HS-5 (cell line): ENCODE measurements around the gene FETUB.

Experiments used
- DNase-seq: peaks from one replicate; pipeline ENCODE4 v3.0.0-alpha.2; 2012; ENCODE audit warnings: low read depth

Gene FETUB

GRCh38 chr3:186635532-186635931 is 4.7 kb upstream of the FETUB start:
- no peak for DNase-seq

DNA sequence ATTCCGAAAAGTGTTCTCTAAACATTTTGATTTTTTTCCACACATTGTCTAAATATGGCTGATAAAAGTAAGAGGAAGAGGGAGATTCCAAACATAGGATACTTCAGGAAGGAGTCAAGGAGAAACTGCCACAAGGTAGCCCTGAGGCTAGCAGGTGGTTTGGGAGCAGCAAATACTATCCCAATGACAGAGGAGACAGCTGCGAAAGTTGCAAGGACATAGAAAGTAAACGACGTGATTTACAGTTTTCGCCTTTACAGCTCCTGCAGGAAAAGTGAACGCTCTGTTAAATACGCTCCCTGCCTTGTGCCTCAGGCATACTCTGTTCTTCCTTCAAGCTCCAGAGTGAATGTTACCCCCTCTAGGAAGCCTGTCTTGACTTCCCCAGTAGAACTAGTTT is 3.7 kb upstream of the FETUB start:
- no peak for DNase-seq

DNA sequence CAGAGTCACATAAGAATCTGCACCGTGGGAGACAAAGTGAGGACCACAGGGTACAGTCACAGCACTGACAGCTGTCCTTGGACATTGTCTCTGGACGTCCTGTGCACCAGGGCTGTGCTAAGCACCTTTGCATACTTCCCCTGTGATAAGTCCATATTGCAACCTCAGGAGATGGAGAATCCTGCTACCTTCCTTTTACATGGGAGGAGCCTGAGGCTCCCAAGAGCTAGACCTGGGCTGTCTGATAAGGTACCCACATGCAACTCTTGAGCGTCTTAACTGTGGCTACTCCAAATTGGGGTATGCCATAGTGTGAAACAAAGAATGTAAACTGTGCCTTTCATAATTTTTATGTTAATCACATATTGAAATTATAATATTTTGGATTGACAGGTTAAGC is 2.5 kb upstream of the FETUB start:
- DNase-seq, result no peak

DNA sequence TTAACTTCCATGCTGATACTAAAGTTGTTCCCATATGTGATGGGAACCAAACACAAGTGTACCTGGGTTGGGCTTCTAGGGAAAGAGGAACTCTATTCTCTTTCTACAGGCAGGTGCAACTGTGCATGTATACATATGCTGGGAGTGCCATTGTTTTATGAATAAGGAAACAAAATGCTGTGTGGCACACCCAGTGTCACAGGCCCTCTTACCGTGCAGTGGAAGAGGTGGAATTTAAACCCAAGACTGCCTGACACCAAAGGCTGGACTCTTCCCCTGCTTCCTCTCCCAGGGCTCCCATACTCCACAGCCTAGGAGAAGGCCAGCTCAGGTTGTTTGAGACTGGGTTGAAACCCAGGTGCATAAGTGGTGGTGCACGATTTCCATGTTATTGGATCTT is 1.9 kb upstream of the FETUB start:
- DNase-seq, result no peak

- no peak for DNase-seq
Observed at GRCh38 chr3:186640473-186640818, 247 bp downstream of the FETUB start.

GRCh38 chr3:186640929-186641328 is 730 bp downstream of the FETUB start:
- no peak for DNase-seq

- no peak for DNase-seq
Observed at GRCh38 chr3:186642014-186642413, 1.8 kb downstream of the FETUB start.

- no peak for DNase-seq
Observed at GRCh38 chr3:186643493-186643892, 3.3 kb downstream of the FETUB start.

GRCh38 chr3:186644683-186645082 is 4.5 kb downstream of the FETUB start:
- no peak for DNase-seq

- no peak for DNase-seq
Observed at GRCh38 chr3:186646106-186646505, 5.9 kb downstream of the FETUB start.

DNA sequence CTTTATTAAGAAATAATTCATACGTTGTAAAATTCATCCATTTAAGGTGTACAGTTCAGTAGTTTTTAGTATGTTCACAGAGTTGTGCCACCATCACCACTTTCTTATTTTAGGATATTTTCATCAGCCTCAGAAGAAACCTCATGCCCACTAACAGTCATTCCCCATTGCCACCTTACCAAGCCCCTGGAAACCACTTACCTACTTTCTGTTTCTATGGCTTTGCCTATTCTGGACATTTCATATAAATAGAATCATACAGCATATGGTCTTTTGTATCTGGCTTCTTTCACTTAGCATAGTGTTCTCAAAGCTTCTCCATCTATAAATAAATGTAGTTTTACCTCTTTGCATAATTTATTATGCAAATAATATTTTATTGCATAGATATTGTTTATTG is 6.6 kb downstream of the FETUB start:
- DNase-seq, result no peak

DNA sequence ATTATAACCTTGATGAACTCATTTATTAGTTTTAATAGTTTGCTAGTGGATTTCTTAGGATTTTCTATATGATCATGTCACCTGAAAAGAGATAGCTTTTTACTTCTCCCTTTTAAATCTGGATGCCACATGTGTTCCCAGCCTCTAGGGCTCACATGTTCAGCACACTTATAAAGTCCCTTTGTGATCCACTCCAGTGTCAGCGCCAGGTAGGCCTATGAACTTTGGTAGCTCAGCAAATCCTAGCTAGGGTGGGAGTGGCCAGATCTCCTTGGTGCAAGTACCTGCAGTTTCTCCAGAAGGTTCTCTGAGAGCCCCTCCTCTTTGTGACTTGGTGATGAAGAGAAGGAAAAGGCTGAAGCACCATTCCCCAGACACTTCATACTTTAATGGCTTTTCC is 8.7 kb downstream of the FETUB start:
- DNase-seq, result no peak

GRCh38 chr3:186651678-186652215 is 11.5 kb downstream of the FETUB start:
- no peak for DNase-seq

DNA sequence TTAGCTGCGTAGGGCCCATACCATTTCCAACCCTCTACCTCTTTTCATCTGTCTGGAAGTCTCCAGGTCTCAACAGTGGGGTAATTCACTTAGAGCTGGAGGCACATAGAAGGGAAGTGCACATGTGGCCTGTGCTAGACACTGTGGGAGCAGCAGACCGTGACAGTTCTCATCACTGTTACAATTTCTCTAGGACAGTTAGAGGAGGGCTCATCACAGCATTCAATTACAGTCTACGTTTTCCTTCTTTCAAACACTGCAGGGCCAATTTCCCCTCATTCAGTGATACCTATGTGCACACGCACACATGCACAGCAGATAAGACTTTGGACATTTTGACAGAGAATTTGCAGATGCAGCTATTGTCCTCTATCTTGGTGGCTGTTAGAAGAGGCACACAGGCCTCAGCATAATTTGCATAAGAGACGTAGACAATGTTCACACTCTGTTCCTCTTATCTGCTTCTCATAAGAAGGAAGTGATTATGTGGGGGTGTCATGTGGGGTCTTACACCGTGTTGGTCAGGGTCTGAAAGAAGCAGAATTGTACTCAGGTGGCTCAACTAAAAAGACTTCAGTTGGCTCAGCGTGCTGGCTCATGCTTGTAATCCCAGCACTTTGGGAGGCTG is 13.0 kb downstream of the FETUB start:
- DNase-seq, result no peak

DNA sequence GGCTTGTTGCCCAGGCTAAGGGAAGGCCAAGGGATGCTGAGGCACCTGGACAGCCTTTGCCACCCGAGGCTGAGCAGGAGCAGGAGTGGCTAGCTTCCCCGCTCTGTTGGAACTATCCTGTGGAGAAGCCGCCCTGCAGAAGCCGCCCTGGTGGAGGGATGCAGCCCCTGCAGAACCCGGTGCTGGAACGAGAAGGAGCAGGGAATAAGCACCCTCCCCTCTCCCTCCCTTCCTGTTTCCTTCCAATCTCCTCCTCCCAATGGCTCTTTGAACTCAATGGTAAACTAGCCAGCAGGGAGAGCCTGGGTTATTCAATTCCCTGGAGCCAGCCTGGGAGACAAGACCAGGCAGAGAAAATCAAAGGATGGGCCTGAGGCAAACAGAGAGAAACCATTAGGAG is 13.8 kb downstream of the FETUB start:
- no peak for DNase-seq

DNA sequence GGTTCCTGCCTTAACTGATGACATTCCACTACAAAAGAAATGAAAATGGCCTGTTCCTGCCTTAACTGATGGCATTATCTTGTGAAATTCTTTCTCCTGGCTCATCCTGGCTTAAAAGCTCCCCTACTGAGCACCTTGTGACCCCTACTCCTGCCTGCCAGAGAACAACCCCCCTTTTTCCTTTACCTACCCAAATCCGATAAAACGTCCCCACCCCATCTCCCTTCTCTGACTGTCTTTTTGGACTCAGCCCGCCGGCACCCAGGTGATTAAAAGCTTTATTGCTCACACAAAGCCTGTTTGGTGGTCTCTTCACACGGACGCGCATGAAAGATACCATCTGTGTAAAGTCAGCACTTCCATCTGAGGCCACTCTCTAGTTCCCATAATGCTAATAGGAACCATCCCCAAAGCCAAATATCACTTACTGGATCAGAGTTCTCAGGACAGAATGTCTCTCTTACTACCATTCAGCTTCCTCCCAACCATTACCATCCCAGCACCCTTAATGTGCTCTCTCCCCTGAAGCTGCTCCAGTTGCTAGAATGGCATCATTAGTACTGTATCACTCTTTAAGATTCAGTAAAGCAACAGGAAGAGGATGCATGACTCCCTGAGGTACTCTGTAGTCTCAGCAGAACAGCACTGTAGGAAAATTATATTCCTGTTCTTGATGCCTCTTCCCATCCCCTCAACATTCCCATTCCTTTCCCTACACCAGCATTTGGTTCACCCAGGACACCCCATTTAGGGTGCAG is 23.3 kb downstream of the FETUB start:
- DNase-seq, result no peak

DNA sequence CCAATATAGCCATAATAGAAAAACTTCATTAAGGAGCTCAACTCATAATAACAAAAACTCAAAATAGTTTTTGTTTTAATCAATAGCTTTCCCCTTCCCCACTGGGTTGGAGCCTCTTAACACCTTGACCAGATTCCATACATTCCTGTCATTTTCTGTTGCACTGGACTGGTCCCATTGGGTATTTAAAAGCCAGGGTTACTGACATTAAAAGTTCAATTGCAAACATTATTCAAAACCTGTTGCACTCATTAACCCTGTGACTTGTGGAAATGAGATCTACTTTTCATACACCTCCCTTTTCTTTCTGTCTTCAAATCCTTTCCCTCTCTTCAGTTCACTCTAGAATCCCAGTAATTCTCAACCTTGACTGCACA is 23.9 kb downstream of the FETUB start:
- DNase-seq, result no peak

GRCh38 chr3:186664506-186664905 is 24.3 kb downstream of the FETUB start:
- DNase-seq, result no peak

DNA sequence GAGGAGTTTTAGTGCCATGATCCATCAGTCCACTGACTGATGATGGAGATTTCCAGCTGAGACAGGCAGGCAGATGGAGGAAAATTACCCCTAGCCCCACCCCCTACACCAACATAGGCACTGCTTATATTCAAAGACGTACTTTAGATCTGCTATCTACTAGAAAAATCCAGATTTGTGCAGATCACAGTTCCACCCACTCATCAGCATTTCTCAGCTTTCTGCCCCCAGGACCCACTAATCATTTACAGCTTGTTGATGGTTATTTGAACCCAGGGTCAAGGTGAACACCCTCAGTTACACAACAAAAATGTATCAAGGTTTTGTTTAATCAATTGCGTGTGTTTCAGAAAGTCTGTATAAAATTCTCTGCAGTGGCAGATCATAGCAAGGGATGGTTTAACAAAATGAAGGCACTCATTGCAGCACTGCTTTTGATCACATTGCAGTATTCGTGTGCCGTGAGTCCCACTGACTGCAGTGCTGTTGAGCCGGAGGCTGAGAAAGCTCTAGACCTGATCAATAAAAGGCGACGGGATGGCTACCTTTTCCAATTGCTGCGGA is 25.5 kb downstream of the FETUB start, which contains the start of gene HRG:
HRG (plus strand) TSS at position 390 of the 564 bp plus-strand sequence; CDS start at position 408, 18 bp downstream.
- no peak for DNase-seq

DNA sequence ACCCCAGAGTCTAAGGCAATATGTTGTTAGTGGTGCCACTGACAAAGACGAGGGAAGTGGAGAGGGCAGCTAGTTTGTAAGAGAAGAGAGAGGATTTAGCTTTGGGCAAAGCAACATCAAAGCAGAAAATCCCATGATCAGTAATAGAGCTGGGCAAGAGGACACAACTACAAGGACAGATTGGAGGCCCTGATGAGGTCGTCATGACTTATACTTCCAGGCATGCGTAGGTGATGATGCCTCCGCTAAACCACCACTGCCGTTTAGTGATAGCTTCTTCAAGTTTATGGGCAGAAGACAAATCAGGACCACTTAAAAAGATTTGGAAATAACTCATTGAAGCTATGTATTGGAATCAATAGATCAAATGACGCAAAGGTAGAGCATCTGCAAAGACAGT is 28.2 kb downstream of the FETUB start:
- DNase-seq, result no peak

- DNase-seq, result no peak
Observed at GRCh38 chr3:186669378-186670084, 29.3 kb downstream of the FETUB start.

- DNase-seq, result no peak
Observed at GRCh38 chr3:186670155-186670554, 30.0 kb downstream of the FETUB start.

GRCh38 chr3:186671051-186671450 is 30.9 kb downstream of the FETUB start:
- DNase-seq, result no peak
